Fibroblast of skin of abdomen (primary cell): ENCODE measurements around the gene SS18.

Source experiments
- DNase-seq: peaks from one replicate; pipeline ENCODE4 v3.0.0-alpha.2; 2013

Gene SS18

GRCh38 chr18:26002375-26002910 is 88.0 kb downstream of the SS18 start:
- DNase-seq, result no peak

DNA sequence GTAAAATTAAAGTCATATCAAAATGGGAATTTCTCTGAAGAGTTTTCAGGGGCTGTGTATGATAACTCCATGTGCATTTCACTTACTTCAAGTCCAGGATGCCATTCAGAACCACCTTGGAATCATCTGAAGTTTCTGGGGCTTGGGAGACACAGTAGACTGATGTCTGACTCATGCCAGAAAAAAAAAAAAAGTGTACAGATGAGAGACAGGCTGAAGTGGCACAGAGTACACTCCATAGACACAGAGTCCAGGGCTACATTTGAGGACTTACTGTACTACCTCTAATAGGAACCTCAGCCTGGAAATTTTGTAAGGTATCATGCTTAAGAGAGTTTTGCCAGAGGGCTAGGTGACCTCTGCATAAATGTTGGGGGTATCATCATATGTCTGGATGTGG is 92.0 kb downstream of the SS18 start:
- no peak for DNase-seq

- DNase-seq, result no peak
These were observed 97.8 kb downstream of the SS18 start for GRCh38 chr18:25992566-25992965.

GRCh38 chr18:25990473-25990872 is 99.9 kb downstream of the SS18 start:
- DNase-seq, result no peak

DNA sequence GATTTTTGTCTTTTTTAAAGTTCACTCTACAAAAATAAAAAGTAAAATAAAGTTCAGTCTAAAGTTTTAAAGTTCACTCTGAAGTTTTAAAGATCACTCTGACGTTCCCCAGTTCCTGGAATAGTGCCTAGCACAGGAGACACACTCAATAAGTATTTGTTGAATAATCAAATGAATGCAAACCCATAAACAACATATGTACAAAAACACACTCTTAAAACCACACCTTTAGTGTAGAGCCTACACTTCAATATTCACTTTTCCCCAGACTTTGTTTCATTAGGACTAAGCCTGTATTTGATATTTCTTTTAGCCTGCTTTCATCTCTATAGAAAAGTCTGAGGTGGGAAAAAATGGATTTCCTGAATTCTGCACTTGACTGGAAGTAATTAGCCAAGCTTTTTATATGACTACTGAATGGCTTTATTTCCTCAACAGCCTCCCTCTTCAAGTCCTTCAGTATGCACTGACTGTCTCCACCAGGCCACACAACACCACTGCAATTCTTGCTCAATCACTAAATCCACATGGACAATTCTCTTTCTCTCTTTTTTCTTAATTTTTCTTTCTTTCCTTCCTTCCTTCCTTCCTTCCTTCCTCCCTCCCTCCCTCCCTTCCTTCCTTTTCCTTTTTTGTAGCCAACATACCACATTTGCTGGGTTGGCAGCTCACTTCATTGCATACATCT is 104.6 kb downstream of the SS18 start:
- DNase-seq, result no peak

DNA sequence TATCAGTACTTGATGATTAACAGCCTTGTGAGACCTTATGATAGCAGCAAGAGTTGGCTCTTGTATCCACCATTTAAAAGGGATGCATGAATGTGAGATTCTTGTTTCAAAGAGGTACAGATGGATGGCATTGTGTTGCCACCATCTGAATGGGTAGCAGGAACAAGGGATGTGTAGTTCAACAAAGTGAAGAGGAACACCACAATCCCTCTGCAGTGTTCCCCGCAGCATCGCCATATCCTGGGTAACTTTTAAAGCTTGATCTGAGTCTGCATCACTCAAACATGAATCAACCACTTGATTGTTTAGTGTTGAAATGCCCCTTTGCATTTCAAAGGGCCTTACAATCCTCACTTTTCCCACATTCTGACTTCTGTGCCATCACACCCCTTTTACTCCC is 106.7 kb downstream of the SS18 start:
- no peak for DNase-seq

DNA sequence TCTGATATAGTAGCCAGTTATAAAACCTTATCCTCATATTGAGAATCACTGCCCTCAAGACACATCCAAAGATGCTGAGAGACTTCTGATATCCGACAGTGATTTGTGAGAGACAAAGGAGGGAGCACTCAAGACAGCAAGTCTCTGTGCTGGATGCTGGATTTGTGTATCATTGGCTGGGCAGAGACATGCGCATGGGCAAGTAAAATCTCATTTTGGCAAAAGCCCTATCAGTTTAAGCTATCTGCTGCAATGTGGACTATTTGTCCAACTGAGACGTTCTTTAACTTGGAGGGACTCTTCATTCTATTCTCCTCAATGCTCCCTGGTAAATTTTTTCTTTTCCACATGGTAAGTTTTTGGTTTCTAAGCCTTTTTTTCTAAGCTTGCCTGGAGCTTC is 107.5 kb downstream of the SS18 start:
- DNase-seq, result no peak

- no peak for DNase-seq
These were observed 108.3 kb downstream of the SS18 start for GRCh38 chr18:25982153-25982552.

GRCh38 chr18:25979369-25980040 is 110.9 kb downstream of the SS18 start:
- no peak for DNase-seq

GRCh38 chr18:25976554-25976953 is 113.9 kb downstream of the SS18 start:
- DNase-seq, result no peak

- no peak for DNase-seq
These were observed 115.8 kb downstream of the SS18 start for GRCh38 chr18:25974630-25975077.
